PC-3 (cell line): ENCODE measurements around the gene SLC38A5.
"Not testable (repeated sequence)": the region's sequence is repeated elsewhere in the genome, so short reads cannot be mapped to it uniquely, and the experiment has no call there.

Experiments used
- EZH2 ChIP-seq: fragments of 300-600 bp; sonication (generic); IDR thresholded peaks from one replicate; pipeline ENCODE4 v1.6.1; 2017; ENCODE audit warnings: antibody characterized with exemption, mild to moderate bottlenecking, low read length; ENCODE audit not compliant: unreplicated experiment
- TF ChIP-seq, protein P1 (sequence below): fragments of 300-600 bp; sonication (generic); conservative IDR thresholded peaks from 2 replicates; pipeline ENCODE4 v1.5.1; 2017; ENCODE audit warnings: antibody characterized with exemption, low read depth, mild to moderate bottlenecking, low read length

- TF ChIP-seq, protein P1, sequence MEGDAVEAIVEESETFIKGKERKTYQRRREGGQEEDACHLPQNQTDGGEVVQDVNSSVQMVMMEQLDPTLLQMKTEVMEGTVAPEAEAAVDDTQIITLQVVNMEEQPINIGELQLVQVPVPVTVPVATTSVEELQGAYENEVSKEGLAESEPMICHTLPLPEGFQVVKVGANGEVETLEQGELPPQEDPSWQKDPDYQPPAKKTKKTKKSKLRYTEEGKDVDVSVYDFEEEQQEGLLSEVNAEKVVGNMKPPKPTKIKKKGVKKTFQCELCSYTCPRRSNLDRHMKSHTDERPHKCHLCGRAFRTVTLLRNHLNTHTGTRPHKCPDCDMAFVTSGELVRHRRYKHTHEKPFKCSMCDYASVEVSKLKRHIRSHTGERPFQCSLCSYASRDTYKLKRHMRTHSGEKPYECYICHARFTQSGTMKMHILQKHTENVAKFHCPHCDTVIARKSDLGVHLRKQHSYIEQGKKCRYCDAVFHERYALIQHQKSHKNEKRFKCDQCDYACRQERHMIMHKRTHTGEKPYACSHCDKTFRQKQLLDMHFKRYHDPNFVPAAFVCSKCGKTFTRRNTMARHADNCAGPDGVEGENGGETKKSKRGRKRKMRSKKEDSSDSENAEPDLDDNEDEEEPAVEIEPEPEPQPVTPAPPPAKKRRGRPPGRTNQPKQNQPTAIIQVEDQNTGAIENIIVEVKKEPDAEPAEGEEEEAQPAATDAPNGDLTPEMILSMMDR: not testable (repeated sequence)
- not testable (repeated sequence) for TF ChIP-seq EZH2
Observed at GRCh38 chrX:48427027-48427716, 42.9 kb downstream of the SLC38A5 start.
